ENCODE measurements around the gene PUS3. TPM values are rescaled to one million over a fixed set of nuclear protein-coding genes. Genes with fewer than 3 reads are reported as not detected.

Gene PUS3
- polyA plus RNA-seq, 1 donor from 2014 or later, result 15.5 TPM

DNA sequence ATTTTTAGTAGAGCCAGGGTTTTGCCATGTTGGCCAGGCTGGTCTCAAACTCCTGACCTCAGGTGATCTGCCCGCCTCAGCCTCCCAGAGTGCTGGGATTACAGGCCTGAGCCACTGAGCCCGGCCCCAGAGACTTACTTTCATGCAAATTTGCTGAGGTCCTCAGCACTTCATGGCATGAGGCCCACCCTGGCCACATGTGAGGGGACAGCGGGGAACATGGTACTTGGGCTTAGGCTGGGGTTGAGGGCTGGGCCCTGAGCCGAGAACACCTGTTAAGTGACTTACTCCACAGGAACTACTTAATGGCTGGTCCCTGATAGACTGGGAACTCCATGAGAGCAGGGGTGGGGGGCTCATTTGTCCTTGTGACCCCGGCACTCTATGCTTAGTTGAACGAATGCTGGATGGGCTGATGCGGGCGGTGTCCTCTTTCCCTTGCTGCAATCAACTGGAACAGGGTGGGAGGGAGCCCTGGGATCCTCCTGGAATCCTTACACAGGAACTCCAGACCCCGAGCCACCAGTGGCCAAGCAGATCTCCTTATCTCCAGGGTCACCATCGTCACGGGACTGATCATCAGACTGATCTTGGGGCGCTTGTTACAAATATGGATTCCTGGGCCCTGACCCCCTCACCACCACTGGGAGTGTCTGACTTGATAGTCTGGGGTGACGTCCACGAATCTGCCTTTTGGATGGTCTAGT, 43.9 kb upstream of the PUS3 start:
- no peak for TF ChIP-seq EZH2 (IDR thresholded peaks at IDR 0.05; ENCODE audit: borderline replicate concordance, insufficient read depth, low read length, poor library complexity, severe bottlenecking)
- TF ChIP-seq, protein P1, sequence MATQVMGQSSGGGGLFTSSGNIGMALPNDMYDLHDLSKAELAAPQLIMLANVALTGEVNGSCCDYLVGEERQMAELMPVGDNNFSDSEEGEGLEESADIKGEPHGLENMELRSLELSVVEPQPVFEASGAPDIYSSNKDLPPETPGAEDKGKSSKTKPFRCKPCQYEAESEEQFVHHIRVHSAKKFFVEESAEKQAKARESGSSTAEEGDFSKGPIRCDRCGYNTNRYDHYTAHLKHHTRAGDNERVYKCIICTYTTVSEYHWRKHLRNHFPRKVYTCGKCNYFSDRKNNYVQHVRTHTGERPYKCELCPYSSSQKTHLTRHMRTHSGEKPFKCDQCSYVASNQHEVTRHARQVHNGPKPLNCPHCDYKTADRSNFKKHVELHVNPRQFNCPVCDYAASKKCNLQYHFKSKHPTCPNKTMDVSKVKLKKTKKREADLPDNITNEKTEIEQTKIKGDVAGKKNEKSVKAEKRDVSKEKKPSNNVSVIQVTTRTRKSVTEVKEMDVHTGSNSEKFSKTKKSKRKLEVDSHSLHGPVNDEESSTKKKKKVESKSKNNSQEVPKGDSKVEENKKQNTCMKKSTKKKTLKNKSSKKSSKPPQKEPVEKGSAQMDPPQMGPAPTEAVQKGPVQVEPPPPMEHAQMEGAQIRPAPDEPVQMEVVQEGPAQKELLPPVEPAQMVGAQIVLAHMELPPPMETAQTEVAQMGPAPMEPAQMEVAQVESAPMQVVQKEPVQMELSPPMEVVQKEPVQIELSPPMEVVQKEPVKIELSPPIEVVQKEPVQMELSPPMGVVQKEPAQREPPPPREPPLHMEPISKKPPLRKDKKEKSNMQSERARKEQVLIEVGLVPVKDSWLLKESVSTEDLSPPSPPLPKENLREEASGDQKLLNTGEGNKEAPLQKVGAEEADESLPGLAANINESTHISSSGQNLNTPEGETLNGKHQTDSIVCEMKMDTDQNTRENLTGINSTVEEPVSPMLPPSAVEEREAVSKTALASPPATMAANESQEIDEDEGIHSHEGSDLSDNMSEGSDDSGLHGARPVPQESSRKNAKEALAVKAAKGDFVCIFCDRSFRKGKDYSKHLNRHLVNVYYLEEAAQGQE (IDR thresholded peaks at IDR 0.05; ENCODE audit: borderline replicate concordance), result no peak
- TF ChIP-seq TAF1 (IDR thresholded peaks at IDR 0.05; ENCODE audit: low read depth), result no peak
- TF ChIP-seq SMC3 (conservative IDR thresholded peaks at IDR 0.05; ENCODE audit: poor library complexity), result no peak
- no peak for TF ChIP-seq POLR2AphosphoS5 (IDR thresholded peaks at IDR 0.05)
- no peak for TF ChIP-seq RAD21 (conservative IDR thresholded peaks at IDR 0.05)
- no peak for TF ChIP-seq MXI1 (conservative IDR thresholded peaks at IDR 0.05; ENCODE audit: poor library complexity, severe bottlenecking)
- TF ChIP-seq CTCF (IDR thresholded peaks at IDR 0.05; ENCODE audit: poor library complexity, severe bottlenecking), result no peak
- TF ChIP-seq EP300 (conservative IDR thresholded peaks at IDR 0.05; ENCODE audit: poor library complexity, severe bottlenecking), result no peak
- Histone ChIP-seq H3F3A (ENCODE audit: insufficient read depth, low read length, poor library complexity, severe bottlenecking) (no peaks in the 10 kb centered on the region), H3K9me3 (ENCODE audit: low read length) (no peaks in the 10 kb centered on the region), H3K27ac (ENCODE audit: low read length) (no peak overlapping the region), H3K9me2 (ENCODE audit: insufficient read depth, low read length) (no peaks in the 10 kb centered on the region), H3K79me2 (replicated peaks; ENCODE audit: insufficient read depth, low read length) (no peaks in the 10 kb centered on the region), H4K20me1 (ENCODE audit: insufficient read depth) (no peaks in the 10 kb centered on the region), H3K36me3 (ENCODE audit: insufficient read depth, low read length) (no peaks in the 10 kb centered on the region), H3K9ac (ENCODE audit: low read length) (no peak overlapping the region), H2AFZ (ENCODE audit: low read depth, low read length) (no peak overlapping the region), H3K4me2 (ENCODE audit: low read length) (no peak overlapping the region), H3K27me3 (ENCODE audit: insufficient read depth, low read depth, low read length) (no peaks in the 10 kb centered on the region), H3K4me3 (ENCODE audit: low read length) (no peak overlapping the region)

- H3K4me2 ChIP-seq (ENCODE audit: low read length), result no peak within 1 kb of the TSS
- no peaks in the 10 kb centered on the region for H3K36me3 ChIP-seq (ENCODE audit: insufficient read depth, low read length)
- no peaks in the 10 kb centered on the region for H3K9me3 ChIP-seq (ENCODE audit: low read length)
- H4K20me1 ChIP-seq (ENCODE audit: insufficient read depth), result no peaks in the 10 kb centered on the region
- no peak within 1 kb of the TSS for H3K27ac ChIP-seq (ENCODE audit: low read length)
- no peak within 1 kb of the TSS for H2AFZ ChIP-seq (ENCODE audit: low read depth, low read length)
- no peaks in the 10 kb centered on the region for H3K27me3 ChIP-seq (ENCODE audit: insufficient read depth, low read depth, low read length)
- TF ChIP-seq TAF1 (IDR thresholded peaks at IDR 0.05; ENCODE audit: low read depth), result no peak
- no peaks in the 10 kb centered on the region for H3F3A ChIP-seq (ENCODE audit: insufficient read depth, low read length, poor library complexity, severe bottlenecking)
- no peaks in the 10 kb centered on the region for H3K79me2 ChIP-seq (replicated peaks; ENCODE audit: insufficient read depth, low read length)
- no peak within 1 kb of the TSS for H3K9ac ChIP-seq (ENCODE audit: low read length)
- H3K9me2 ChIP-seq (ENCODE audit: insufficient read depth, low read length), result no peaks in the 10 kb centered on the region
- H3K4me3 ChIP-seq (ENCODE audit: low read length), result no peak within 1 kb of the TSS
Measured at GRCh38 chr11:125945797-125946520, 43.0 kb upstream of the PUS3 start, which contains the start of gene VSIG10L2. TSS of gene VSIG10L2 (plus strand) at chr11:125946044. CDS start at chr11:125946056, 12 bp downstream.

All from neural cell (in vitro differentiated cells).